OCI-LY1 (cell line): Measurements from ENCODE around the gene BIN2.

ENCODE experiments used
- H2AFZ ChIP-seq: fragments of 200-600 bp; sonication (generic), shearing (Covaris generic); 2 replicates; pipeline ENCODE4 v1.6.0; 2014; ENCODE audit warnings: antibody characterized with exemption, mild to moderate bottlenecking, low read length
- H3F3A ChIP-seq: fragments of 200-600 bp; sonication (generic), shearing (Covaris generic); 2 replicates; pipeline ENCODE4 v1.6.0; 2014; ENCODE audit warnings: mild to moderate bottlenecking, antibody characterized with exemption, low read length, moderate library complexity; ENCODE audit not compliant: insufficient read depth
- H3K27ac ChIP-seq: fragments of 200-600 bp; sonication (generic); 2 replicates; pipeline ENCODE4 v1.5.1; 2014; ENCODE audit warnings: low read length, mixed run types, mild to moderate bottlenecking, low read depth; ENCODE audit not compliant: poor library complexity, severe bottlenecking
- H3K27me3 ChIP-seq: fragments of 200-600 bp; sonication (generic); 2 replicates; pipeline ENCODE4 v1.6.0; 2014; ENCODE audit warnings: antibody characterized with exemption, mild to moderate bottlenecking, low read length, moderate library complexity; ENCODE audit not compliant: insufficient read depth
- H3K36me3 ChIP-seq: fragments of 200-600 bp; sonication (generic); 2 replicates; pipeline ENCODE4 v1.6.1; 2014; ENCODE audit warnings: mild to moderate bottlenecking, antibody characterized with exemption, low read length, moderate library complexity, mixed read lengths; ENCODE audit not compliant: insufficient read depth
- H3K4me1 ChIP-seq: fragments of 200-600 bp; sonication (generic); 2 replicates; pipeline ENCODE4 v1.5.1; 2014; ENCODE audit warnings: mild to moderate bottlenecking, low read length, moderate library complexity; ENCODE audit not compliant: insufficient read depth, severe bottlenecking
- H3K4me2 ChIP-seq: fragments of 200-600 bp; sonication (generic), shearing (Covaris generic); 2 replicates; pipeline ENCODE4 v1.6.1; 2014; ENCODE audit warnings: low read length
- H3K4me3 ChIP-seq: fragments of 200-600 bp; sonication (generic); 2 replicates; pipeline ENCODE4 v1.5.1; 2014; ENCODE audit warnings: low read length, low read depth, mild to moderate bottlenecking, mixed read lengths; ENCODE audit not compliant: poor library complexity, severe bottlenecking
- H3K79me2 ChIP-seq: fragments of 200-600 bp; shearing (Covaris generic); 2 replicates; pipeline ENCODE4 v1.6.1; 2016; ENCODE audit warnings: mixed run types, low read length, mixed read lengths; ENCODE audit not compliant: insufficient read depth
- H3K9ac ChIP-seq: fragments of 200-600 bp; sonication (generic), shearing (Covaris generic); 2 replicates; pipeline ENCODE4 v1.6.1; 2014; ENCODE audit warnings: mild to moderate bottlenecking, low read length, mixed read lengths
- H3K9me2 ChIP-seq: fragments of 200-600 bp; sonication (generic), shearing (Covaris generic); 2 replicates; pipeline ENCODE4 v1.6.1; 2014; ENCODE audit warnings: low read depth, mild to moderate bottlenecking, low read length, mixed read lengths
- H3K9me3 ChIP-seq: fragments of 200-600 bp; shearing (Covaris generic); 2 replicates; pipeline ENCODE4 v1.6.1; 2014; ENCODE audit warnings: low read length, mixed read lengths
- H4K20me1 ChIP-seq: fragments of 200-600 bp; sonication (generic), shearing (Covaris generic); 2 replicates; pipeline ENCODE4 v1.6.0; 2016; ENCODE audit warnings: mild to moderate bottlenecking, low read length; ENCODE audit not compliant: insufficient read depth
- EZH2 ChIP-seq: fragments of 200-600 bp; sonication (generic), shearing (Covaris generic); IDR thresholded peaks from 2 replicates; pipeline ENCODE4 v1.8.0; 2017; ENCODE audit warnings: borderline replicate concordance, mixed run types, mild to moderate bottlenecking, antibody characterized with exemption, low read length, moderate library complexity, mixed read lengths
- TF ChIP-seq, protein P1 (sequence below): fragments of 200-600 bp; sonication (generic), shearing (Covaris generic); IDR thresholded peaks from 2 replicates; pipeline ENCODE4 v1.5.1; 2017; ENCODE audit warnings: mild to moderate bottlenecking, antibody characterized with exemption, low read length, moderate library complexity, mixed read lengths

Gene BIN2

DNA sequence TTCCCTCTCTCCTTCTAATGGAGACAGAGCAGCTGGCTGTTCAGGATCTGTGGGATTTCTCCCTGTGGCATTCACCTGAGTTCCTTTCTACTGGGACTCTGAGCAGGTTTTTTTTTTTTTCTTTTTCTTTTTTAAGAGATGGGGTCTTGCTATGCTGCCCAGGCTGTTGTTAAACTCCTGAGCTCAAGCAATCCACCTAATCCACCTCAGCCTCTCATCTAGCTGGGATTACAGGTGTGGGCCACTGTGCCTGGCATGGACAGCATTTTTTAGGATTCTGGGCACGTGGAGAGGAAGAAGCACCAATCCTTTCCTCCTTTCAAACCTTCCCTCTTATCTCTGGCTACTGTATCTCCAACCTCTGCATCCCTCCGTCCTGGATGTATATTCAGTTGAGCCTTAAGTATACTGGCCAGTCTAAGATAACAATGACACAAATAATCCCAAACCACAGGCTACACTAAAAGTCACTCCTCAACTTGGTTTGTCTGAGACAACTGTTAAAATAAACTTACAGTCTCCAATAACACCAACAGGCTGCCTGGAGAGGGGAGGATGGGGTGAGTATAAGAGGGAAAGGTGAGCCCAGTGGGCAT is 38.9 kb upstream of the BIN2 start:
- no peaks in the 10 kb centered on the region for H3K27me3 ChIP-seq
- no peak overlapping the region for H3K4me2 ChIP-seq
- H3K4me1 ChIP-seq: no peaks in the 10 kb centered on the region
- H2AFZ ChIP-seq: no peak overlapping the region
- no peaks in the 10 kb centered on the region for H3F3A ChIP-seq
- no peaks in the 10 kb centered on the region for H3K79me2 ChIP-seq
- H3K27ac ChIP-seq: no peak overlapping the region
- no peaks in the 10 kb centered on the region for H4K20me1 ChIP-seq
- H3K4me3 ChIP-seq: no peak overlapping the region
- no peak overlapping the region for H3K9ac ChIP-seq
- H3K9me3 ChIP-seq: no peaks in the 10 kb centered on the region
- no peaks in the 10 kb centered on the region for H3K9me2 ChIP-seq
- H3K36me3 ChIP-seq: no peaks in the 10 kb centered on the region
- TF ChIP-seq, protein P1, sequence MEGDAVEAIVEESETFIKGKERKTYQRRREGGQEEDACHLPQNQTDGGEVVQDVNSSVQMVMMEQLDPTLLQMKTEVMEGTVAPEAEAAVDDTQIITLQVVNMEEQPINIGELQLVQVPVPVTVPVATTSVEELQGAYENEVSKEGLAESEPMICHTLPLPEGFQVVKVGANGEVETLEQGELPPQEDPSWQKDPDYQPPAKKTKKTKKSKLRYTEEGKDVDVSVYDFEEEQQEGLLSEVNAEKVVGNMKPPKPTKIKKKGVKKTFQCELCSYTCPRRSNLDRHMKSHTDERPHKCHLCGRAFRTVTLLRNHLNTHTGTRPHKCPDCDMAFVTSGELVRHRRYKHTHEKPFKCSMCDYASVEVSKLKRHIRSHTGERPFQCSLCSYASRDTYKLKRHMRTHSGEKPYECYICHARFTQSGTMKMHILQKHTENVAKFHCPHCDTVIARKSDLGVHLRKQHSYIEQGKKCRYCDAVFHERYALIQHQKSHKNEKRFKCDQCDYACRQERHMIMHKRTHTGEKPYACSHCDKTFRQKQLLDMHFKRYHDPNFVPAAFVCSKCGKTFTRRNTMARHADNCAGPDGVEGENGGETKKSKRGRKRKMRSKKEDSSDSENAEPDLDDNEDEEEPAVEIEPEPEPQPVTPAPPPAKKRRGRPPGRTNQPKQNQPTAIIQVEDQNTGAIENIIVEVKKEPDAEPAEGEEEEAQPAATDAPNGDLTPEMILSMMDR: no peak
- no peak for TF ChIP-seq EZH2

DNA sequence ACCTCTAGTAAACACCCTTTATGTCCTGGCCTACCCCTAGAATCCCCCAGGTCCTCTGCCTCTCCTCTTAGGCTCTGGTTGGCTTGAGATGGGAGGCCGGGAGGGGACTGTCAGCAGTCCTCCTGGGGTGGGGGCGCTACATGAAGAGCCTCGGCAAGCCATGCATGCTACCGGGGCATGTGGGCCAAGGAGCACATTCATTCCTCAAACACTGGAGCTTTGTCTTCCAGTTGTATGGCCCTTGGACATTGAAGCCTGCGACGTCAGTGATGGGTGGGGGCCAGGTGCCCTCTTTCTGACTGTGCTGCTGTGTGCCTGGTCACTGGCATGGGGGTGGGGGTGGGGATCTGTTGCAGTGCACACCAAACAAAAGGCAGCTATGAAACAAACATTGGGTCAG is 38.3 kb upstream of the BIN2 start:
- Histone ChIP-seq H3K27me3 (no peaks in the 10 kb centered on the region), H3K4me2 (no peak overlapping the region), H3K4me3 (no peak overlapping the region)

DNA sequence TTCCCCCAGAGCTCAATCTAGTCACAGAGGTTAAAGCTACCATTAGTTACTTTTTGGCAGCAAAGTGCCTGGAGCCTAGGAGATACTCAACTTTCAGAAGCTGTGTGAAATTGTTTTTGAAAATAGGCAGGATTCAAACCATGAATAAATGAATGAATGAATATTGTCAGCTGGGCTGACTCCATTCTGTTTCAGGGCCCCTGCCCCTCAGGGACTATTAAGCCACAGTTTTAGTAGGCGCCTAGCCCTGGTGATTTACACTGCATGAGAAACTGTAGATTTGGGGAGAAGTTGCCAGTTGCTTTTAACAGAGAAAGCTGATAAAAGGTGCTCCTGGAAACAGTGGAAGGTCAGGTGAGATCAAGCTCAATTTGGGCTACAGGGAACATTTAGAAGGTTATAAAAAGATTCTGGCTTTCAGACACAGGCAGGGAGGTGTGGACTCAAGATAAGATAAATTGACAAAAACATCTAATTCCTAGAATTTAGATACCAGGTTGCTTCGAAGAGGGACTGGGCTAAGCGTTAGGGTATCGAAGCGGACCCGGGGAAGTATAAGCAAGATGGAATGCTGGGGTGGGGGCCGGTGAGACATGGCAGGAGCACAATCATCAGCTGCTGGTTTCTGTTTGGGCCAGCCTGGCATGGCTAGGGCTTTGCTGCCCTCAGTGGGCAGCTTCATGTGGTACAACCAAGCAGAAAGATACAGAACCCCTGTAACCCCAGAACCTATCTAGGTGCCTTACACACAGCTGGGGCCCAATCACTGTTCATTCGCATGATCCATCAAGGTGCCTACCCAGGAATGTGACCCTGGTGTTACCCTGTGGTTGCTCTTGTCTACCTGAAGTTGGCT is 37.4 kb upstream of the BIN2 start:
- H3F3A ChIP-seq: no peaks in the 10 kb centered on the region
- no peaks in the 10 kb centered on the region for H3K36me3 ChIP-seq
- H3K4me1 ChIP-seq: peaks cover 7% of the 10 kb centered on the region
- H3K9me3 ChIP-seq: no peaks in the 10 kb centered on the region
- no peak overlapping the region for H3K4me3 ChIP-seq
- H4K20me1 ChIP-seq: no peaks in the 10 kb centered on the region
- H2AFZ ChIP-seq: no peak overlapping the region
- no peaks in the 10 kb centered on the region for H3K27me3 ChIP-seq
- H3K27ac ChIP-seq: no peak overlapping the region
- no peaks in the 10 kb centered on the region for H3K79me2 ChIP-seq
- H3K4me2 ChIP-seq: no peak overlapping the region
- TF ChIP-seq, protein P1: no peak
- no peak for TF ChIP-seq EZH2
- H3K9ac ChIP-seq: no peak overlapping the region
- no peaks in the 10 kb centered on the region for H3K9me2 ChIP-seq

More for the DNA sequence above, 38.3 kb upstream of the BIN2 start:
- TF ChIP-seq, protein P1: no peak
- no peak for TF ChIP-seq EZH2
- Histone ChIP-seq H3K9me3 (no peaks in the 10 kb centered on the region), H3K9ac (no peak overlapping the region), H3K4me1 (peaks cover 4% of the 10 kb centered on the region), H2AFZ (no peak overlapping the region), H3K9me2 (no peaks in the 10 kb centered on the region), H3K36me3 (no peaks in the 10 kb centered on the region), H3K27ac (no peak overlapping the region), H3K79me2 (no peaks in the 10 kb centered on the region), H4K20me1 (no peaks in the 10 kb centered on the region), H3F3A (no peaks in the 10 kb centered on the region)
